Upper lobe of right lung (tissue), 1 donor: ENCODE results near the gene RTN1. TPM values are rescaled to one million over a fixed set of nuclear protein-coding genes. Genes with fewer than 3 reads are reported as not detected.

Experiments used
- ATAC-seq: fragments of 200-7000 bp; cut with Tn5 transposase; one replicate; pipeline ENCODE4 v1.9.1; 2020; ENCODE audit warnings: mild to moderate bottlenecking, moderate library complexity
- DNase-seq: peaks from one replicate; pipeline ENCODE4 v3.0.0-alpha.2; 2020
- H3K27ac ChIP-seq: fragments of 200-600 bp; one replicate; pipeline ENCODE4 v1.8.0; 2022
- H3K27me3 ChIP-seq: fragments of 200-600 bp; one replicate; pipeline ENCODE4 v1.8.0; 2022; ENCODE audit warnings: mild to moderate bottlenecking
- H3K36me3 ChIP-seq: fragments of 200-600 bp; one replicate; pipeline ENCODE4 v1.8.0; 2022
- H3K4me1 ChIP-seq: fragments of 200-600 bp; one replicate; pipeline ENCODE4 v1.8.0; 2022
- H3K4me3 ChIP-seq: fragments of 200-600 bp; one replicate; pipeline ENCODE4 v1.8.0; 2022; ENCODE audit warnings: mild to moderate bottlenecking
- H3K9me3 ChIP-seq: fragments of 200-600 bp; one replicate; pipeline ENCODE4 v1.8.0; 2022
- CTCF ChIP-seq: fragments of 200-600 bp; IDR thresholded peaks from one replicate; pipeline ENCODE4 v1.8.0; 2022; ENCODE audit warnings: antibody characterized with exemption
- intact Hi-C: fragments of 100-400 bp; cut with DNase I; formaldehyde crosslinking; loops from one replicate; pipeline ENCODE4 v1.11.0; 2022
- total RNA-seq: library from RNA; stranded (reverse); fragmentation: NEBNext Ultra II Directional; extraction: Animal tissue kit (Norgen Biotek cat#: 25700); gene quantifications from one replicate; pipeline ENCODE4 v1.2.1, GENCODE V29; 2021
- donor health status: DM: no; HTN: yes; CAD: no; lungs with severe emphysema.

The RTN1 gene
- total RNA-seq, 1 donor from 2014 or later = 9.6 TPM

DNA sequence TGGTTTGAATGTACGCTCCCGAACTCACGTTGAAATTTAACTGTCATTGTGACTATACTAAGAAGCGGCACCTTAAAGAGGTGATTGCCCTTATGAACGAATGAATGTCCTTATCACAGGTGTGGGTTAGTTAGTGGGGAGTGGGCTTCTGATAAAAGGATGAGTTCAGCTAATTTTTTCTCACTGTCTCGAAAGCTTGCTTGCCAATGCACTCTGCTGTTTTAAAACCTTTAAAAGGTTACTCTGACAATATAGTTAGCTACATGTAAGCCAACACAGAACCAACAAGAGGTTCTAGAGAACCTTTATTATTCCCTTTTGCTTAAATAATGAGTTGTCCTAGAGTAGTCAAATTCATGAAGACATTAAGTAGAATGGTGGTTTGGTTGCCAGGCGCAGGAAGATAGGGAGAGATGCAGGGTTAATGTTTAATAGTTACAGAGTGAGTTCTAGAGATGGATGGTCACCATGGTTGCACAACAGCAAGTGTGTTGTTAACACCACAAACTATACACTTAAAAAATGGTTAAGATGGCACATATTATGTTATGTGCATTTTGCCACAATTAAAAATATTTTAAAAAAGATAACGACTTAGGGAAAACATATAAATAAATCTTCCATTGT, 26.3 kb downstream of the RTN1 start:
- Histone ChIP-seq H3K27ac (no peak overlapping the region), H3K27me3 (no peaks in the 10 kb centered on the region), H3K36me3 (no peaks in the 10 kb centered on the region), H3K4me3 (no peak overlapping the region), H3K4me1 (no peaks in the 10 kb centered on the region), H3K9me3 (no peaks in the 10 kb centered on the region)
- no peak for DNase-seq
- no peak for ATAC-seq
- TF ChIP-seq CTCF = no peak
- intact Hi-C loops = no loop called here

GRCh38 chr14:59836116-59836515, 34.5 kb downstream of the RTN1 start:
- Histone ChIP-seq H3K4me1 (no peaks in the 10 kb centered on the region), H3K36me3 (no peaks in the 10 kb centered on the region), H3K27me3 (no peaks in the 10 kb centered on the region)

GRCh38 chr14:59832653-59833294, 37.8 kb downstream of the RTN1 start:
- Histone ChIP-seq H3K9me3 (no peaks in the 10 kb centered on the region), H3K4me3 (no peak overlapping the region), H3K27ac (no peak overlapping the region), H3K4me1 (no peaks in the 10 kb centered on the region), H3K27me3 (no peaks in the 10 kb centered on the region), H3K36me3 (no peaks in the 10 kb centered on the region)
- ATAC-seq (no peak), DNase-seq (no peak)
- intact Hi-C loops = no loop called here
- no peak for TF ChIP-seq CTCF

More at GRCh38 chr14:59836116-59836515, 34.5 kb downstream of the RTN1 start:
- Histone ChIP-seq H3K27ac (no peak overlapping the region), H3K9me3 (no peaks in the 10 kb centered on the region), H3K4me3 (no peak overlapping the region)
- intact Hi-C loops = no loop called here
- TF ChIP-seq CTCF = no peak
- no peak for DNase-seq
- ATAC-seq = no peak

DNA sequence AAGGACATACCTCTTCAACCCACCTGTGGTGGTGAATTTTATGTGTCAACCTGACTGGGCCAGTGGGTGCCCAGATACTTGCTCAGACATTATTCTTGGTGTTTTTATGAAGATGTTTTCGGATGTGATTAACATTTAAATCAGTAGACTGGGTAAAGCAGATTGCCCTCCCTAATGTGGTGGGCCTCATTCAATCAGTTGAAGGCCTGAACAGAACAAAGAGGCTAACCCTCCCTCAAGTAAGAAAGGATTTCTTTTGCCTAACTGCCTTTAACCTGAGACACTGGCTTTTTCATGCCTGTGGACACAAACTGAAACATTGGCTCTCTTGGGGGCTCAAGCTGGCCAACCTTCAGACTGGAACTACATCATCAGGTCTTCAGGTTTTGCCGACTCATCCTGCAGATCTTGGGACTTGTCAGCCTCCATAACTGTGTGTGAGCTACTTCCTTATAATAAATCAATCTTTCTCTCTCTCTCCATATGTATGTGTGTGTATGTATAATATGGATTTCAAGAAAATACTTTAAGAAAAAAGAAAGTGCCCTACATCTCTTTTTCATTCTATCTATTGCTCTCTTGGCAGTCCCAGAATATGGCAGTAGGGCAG, 39.4 kb downstream of the RTN1 start:
- ATAC-seq = no peak
- TF ChIP-seq CTCF = no peak

GRCh38 chr14:59830338-59830734, 40.2 kb downstream of the RTN1 start:
- ATAC-seq (no peak), DNase-seq (no peak)
- Histone ChIP-seq H3K36me3 (no peaks in the 10 kb centered on the region), H3K27me3 (no peaks in the 10 kb centered on the region), H3K4me1 (no peaks in the 10 kb centered on the region), H3K4me3 (no peak overlapping the region), H3K9me3 (no peaks in the 10 kb centered on the region), H3K27ac (no peak overlapping the region)
- intact Hi-C loops = no loop called here
- no peak for TF ChIP-seq CTCF

More for the DNA sequence above, 39.4 kb downstream of the RTN1 start:
- H3K4me1 ChIP-seq = no peaks in the 10 kb centered on the region
- no peaks in the 10 kb centered on the region for H3K36me3 ChIP-seq
- no peak overlapping the region for H3K4me3 ChIP-seq
- no peak overlapping the region for H3K27ac ChIP-seq
- no peaks in the 10 kb centered on the region for H3K9me3 ChIP-seq
- intact Hi-C loops = no loop called here
- H3K27me3 ChIP-seq = no peaks in the 10 kb centered on the region
- no peak for DNase-seq
